ENCODE results near the gene PDZD4.

The PDZD4 gene

GRCh38 chrX:153854702-153855101 is 24.4 kb upstream of the PDZD4 start:
- H3K27ac ChIP-seq: no peak overlapping the region
- TF ChIP-seq CTCF (conservative IDR thresholded peaks at IDR 0.05; ENCODE audit: low read depth): no peak
- no peak for DNase-seq (ENCODE audit: low spot score)
- CTCF ChIA-PET: no interaction called here
- POLR2A ChIA-PET (ENCODE audit: low non-redundant PET): no interaction called here

GRCh38 chrX:153853902-153854267 is 23.5 kb upstream of the PDZD4 start:
- no peak for TF ChIP-seq CTCF (conservative IDR thresholded peaks at IDR 0.05; ENCODE audit: low read depth)
- CTCF ChIA-PET: interaction anchor here (0.5 kb wide), 1 partner anchor 9 kb away, joined by 3 read pairs; no protein-coding TSS in a partner anchor

GRCh38 chrX:153853180-153853901 is 23.0 kb upstream of the PDZD4 start:
- no peak for TF ChIP-seq CTCF (conservative IDR thresholded peaks at IDR 0.05; ENCODE audit: low read depth)
- CTCF ChIA-PET: interaction anchor here (0.5 kb wide), 1 partner anchor 9 kb away, joined by 3 read pairs; no protein-coding TSS in a partner anchor
- no peak for DNase-seq (ENCODE audit: low spot score)
- H3K27ac ChIP-seq: no peak overlapping the region
- POLR2A ChIA-PET (ENCODE audit: low non-redundant PET): no interaction called here

More at GRCh38 chrX:153853902-153854267, 23.5 kb upstream of the PDZD4 start:
- POLR2A ChIA-PET (ENCODE audit: low non-redundant PET): no interaction called here
- H3K27ac ChIP-seq: no peak overlapping the region
- DNase-seq (ENCODE audit: low spot score): no peak

- TF ChIP-seq CTCF (conservative IDR thresholded peaks at IDR 0.05; ENCODE audit: low read depth): no peak
- ChIA-PET CTCF (no interaction called here), POLR2A (ENCODE audit: low non-redundant PET) (no interaction called here)
- no peak for DNase-seq (ENCODE audit: low spot score)
- H3K27ac ChIP-seq: no peak overlapping the region
These were observed 21.6 kb upstream of the PDZD4 start for GRCh38 chrX:153851981-153852380.

- DNase-seq (ENCODE audit: low spot score): no peak
- H3K27ac ChIP-seq: no peak overlapping the region
- ChIA-PET POLR2A (ENCODE audit: low non-redundant PET) (no interaction called here), CTCF (no interaction called here)
- TF ChIP-seq CTCF (conservative IDR thresholded peaks at IDR 0.05; ENCODE audit: low read depth): no peak
These were observed 18.0 kb upstream of the PDZD4 start for GRCh38 chrX:153848325-153848724.

GRCh38 chrX:153845842-153846241 is 15.5 kb upstream of the PDZD4 start:
- ChIA-PET POLR2A (ENCODE audit: low non-redundant PET) (no interaction called here), CTCF (no interaction called here)
- no peak for DNase-seq (ENCODE audit: low spot score)
- no peak overlapping the region for H3K27ac ChIP-seq
- no peak for TF ChIP-seq CTCF (conservative IDR thresholded peaks at IDR 0.05; ENCODE audit: low read depth)

Data from RWPE1 (cell line).